Dermis blood vessel endothelial cell (primary cell): ENCODE results near the gene CD69. TPM values are rescaled to one million over a fixed set of nuclear protein-coding genes. Genes with fewer than 3 reads are reported as not detected.

ENCODE experiments used
- DNase-seq: peaks from one replicate; pipeline ENCODE4 v3.0.0; 2010
- total RNA-seq: library from RNA; depleted of rRNA; stranded (reverse); fragments of >200 nt; gene quantifications from 2 replicates; pipeline ENCODE4 v1.2.3, GENCODE V29; 2014

The CD69 gene
- 0.23 and 1.5 TPM in 2 replicates for total RNA-seq

GRCh38 chr12:9760699-9761418 lies at the start of gene CD69:
TSS of gene CD69 (minus strand) at chr12:9760901. CDS start at chr12:9760820, 81 bp downstream.
- DNase-seq, result peak; percentile 60

GRCh38 chr12:9809866-9810265 lies 49.2 kb upstream of the CD69 start:
- DNase-seq, result no peak

- no peak for DNase-seq
Measured at GRCh38 chr12:9809338-9809737, 48.6 kb upstream of the CD69 start.

GRCh38 chr12:9808504-9808903 lies 47.8 kb upstream of the CD69 start:
- no peak for DNase-seq

- no peak for DNase-seq
Measured at GRCh38 chr12:9806714-9807113, 46.0 kb upstream of the CD69 start.

GRCh38 chr12:9805883-9806282 lies 45.2 kb upstream of the CD69 start:
- DNase-seq, result no peak

GRCh38 chr12:9799961-9800360 lies 39.3 kb upstream of the CD69 start:
- no peak for DNase-seq

- peak; percentile 93 for DNase-seq
Measured at GRCh38 chr12:9797722-9798619, 37.3 kb upstream of the CD69 start.

GRCh38 chr12:9796971-9797370 lies 36.3 kb upstream of the CD69 start:
- no peak for DNase-seq

GRCh38 chr12:9796346-9796745 lies 35.6 kb upstream of the CD69 start:
- no peak for DNase-seq

- no peak for DNase-seq
Measured at GRCh38 chr12:9795945-9796344, 35.2 kb upstream of the CD69 start.

- no peak for DNase-seq
Measured at GRCh38 chr12:9794484-9795093, 33.9 kb upstream of the CD69 start.

- peak; percentile 33 for DNase-seq
Measured at GRCh38 chr12:9793779-9794395, 33.2 kb upstream of the CD69 start.

- DNase-seq, result peak; percentile 42
Measured at GRCh38 chr12:9792961-9793617, 32.4 kb upstream of the CD69 start.

GRCh38 chr12:9792185-9792900 lies 31.6 kb upstream of the CD69 start:
- no peak for DNase-seq

GRCh38 chr12:9786726-9787717 lies 26.3 kb upstream of the CD69 start:
- DNase-seq, result no peak

- DNase-seq, result no peak
Measured at GRCh38 chr12:9784816-9785215, 24.1 kb upstream of the CD69 start.

GRCh38 chr12:9784326-9784725 lies 23.6 kb upstream of the CD69 start:
- DNase-seq, result no peak

- DNase-seq, result no peak
Measured at GRCh38 chr12:9782547-9783382, 22.1 kb upstream of the CD69 start.
